Measurements from ENCODE around the gene CYP27B1.

CYP27B1 gene

GRCh38 chr12:57735952-57736740, 30.7 kb downstream of the CYP27B1 start:
- peak; percentile 60 for DNase-seq (ENCODE audit: low read depth)

GRCh38 chr12:57735198-57735855, 31.6 kb downstream of the CYP27B1 start:
- peak; percentile 35 for DNase-seq (ENCODE audit: low read depth)

DNA sequence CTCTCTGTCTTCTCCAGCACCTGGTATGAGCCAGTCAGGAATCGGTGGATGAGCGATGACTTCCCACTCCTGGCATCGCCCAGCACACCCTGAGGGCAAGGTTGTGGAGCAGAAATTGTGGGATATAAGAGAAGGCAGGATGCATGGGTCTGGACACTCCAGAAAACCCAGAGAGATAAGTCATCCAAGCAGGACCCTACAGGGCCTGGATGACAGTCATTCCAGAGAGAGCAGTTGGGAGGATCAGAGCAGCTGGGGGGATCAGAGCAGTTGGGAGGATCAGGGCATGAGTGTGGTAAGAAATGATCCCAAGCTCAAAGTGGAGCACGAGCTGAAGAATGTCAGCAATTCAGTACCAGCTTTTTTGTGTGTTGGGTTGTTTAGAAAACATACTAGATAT, 32.3 kb downstream of the CYP27B1 start:
- DNase-seq (ENCODE audit: low read depth) = peak; percentile 77

DNA sequence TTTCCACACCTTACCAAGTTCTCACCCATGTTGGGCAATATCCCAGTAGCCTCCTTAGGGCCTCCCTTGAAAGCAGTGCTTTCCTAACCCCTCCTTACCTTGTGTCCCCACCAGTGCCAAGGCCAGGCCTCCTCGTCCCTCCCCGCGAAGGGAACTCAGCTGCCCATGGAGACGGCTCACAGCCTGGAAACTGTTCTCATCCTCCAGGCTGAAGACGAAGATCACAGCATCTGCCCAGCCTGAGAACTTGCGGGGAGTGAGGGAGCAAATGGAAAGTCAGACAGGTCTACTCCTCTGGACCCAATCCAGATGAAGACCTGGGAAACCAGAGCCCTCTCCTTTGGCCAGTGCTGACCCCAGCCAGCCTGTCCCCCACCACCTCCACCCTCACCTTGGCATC, 33.0 kb downstream of the CYP27B1 start:
- no peak for DNase-seq (ENCODE audit: low read depth)

DNA sequence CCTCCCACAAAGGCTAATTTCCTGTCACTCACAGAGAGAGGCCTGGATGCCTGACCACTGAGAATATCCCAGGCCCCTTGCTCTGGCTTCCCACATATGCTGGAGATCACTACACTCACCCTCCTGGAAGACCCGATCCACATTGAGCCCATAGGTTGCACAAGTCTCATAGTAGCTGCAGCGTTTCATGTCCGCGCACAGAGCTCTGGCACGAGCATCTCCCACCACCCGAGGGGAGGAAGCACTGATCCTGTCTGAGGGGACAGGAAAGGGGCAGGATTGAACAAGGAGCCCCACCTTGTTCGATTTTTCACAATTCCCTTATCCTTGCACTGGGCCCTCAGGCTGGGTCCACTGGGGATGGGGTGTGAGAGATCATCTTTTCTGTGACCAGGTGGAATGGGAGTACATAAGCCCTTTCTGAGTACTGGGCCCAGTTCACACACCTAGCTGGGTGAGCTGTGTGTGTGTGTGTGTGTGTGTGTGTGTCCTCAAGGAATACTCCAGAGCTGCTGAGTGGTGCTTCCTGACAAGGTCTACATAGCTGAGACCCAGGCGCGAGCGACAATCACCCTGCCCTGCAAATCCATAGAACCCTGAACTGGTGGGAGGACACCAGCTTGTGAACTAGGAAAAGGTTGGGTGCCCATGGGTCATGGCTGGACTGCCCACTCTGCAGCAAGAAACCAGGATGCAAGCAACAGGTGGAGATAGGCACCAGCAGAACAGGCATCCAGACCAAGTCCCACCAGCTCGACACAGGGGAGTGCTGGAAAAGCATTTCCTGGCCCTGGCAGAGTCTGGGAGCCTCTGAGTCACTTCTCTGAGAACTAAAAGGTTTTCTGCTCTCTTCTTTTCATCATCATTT, 33.9 kb downstream of the CYP27B1 start:
- no peak for DNase-seq (ENCODE audit: low read depth)

- DNase-seq (ENCODE audit: low read depth) = no peak
Measured at GRCh38 chr12:57732270-57732669, 34.6 kb downstream of the CYP27B1 start.

DNA sequence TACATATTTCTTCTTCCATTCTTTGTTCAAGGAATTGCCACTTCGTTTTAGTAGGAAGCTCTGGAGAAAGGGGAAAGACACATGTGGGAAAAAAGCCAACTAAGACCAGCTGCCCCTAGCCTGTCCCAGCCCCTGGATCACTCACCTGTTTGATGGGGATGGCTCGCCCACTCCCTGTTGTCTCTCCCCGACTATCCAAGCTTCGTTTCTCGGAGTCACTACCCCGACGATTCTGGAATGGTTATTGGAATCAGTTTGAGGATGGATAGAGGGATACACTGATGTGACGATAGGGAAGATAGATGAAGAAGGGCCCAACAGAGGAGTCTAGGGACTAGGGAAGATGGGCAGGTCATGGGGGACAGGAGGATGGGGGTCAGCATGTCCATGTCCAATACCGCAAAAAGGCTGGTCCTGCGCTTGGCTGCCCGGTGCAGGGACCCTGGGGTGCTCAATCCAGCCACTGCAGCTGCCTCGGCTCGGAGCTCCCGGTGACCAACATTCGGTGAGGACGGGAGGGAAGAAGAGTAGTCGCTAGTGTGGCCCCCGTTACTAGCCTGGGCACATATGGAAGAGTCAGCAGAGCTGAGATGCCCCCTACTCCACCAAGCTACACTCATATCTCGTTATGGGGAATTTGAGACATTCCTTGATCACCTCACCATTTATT, 35.3 kb downstream of the CYP27B1 start:
- no peak for DNase-seq (ENCODE audit: low read depth)

DNA sequence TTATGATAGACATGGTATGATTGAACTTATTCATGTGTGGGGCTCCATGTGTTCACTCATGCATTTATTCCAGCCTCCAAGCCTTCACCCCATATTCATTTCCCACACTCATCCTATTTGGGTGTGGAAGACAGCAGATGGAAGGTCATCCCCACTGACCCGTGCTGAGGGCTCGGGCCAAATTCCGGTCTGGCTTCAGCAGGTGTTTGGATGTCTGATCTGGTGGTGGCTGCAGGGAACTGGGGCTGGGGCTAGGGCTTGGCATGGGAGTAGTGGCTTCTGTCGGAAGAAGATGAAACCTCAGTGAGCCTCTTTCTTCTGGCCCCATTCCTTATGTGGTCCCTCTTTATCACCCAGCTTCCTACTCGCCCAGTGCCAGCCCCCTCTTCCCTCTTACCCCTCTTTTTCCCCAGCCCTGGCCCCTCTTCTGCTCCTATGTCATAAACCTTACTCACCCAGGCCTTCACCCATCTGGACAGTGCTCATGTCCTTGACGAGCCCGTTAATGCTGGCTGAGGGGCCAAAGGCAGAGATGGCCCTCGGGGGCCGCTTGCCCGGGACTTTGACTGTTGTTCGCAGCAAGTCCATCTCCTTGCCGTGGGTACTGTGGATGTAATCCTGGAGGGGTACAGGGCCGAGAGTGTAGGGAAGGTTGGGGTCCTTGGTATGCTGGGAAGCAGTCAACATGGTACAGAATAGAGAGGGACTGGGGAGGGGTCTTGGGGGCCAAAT, 36.4 kb downstream of the CYP27B1 start:
- no peak for DNase-seq (ENCODE audit: low read depth)

DNA sequence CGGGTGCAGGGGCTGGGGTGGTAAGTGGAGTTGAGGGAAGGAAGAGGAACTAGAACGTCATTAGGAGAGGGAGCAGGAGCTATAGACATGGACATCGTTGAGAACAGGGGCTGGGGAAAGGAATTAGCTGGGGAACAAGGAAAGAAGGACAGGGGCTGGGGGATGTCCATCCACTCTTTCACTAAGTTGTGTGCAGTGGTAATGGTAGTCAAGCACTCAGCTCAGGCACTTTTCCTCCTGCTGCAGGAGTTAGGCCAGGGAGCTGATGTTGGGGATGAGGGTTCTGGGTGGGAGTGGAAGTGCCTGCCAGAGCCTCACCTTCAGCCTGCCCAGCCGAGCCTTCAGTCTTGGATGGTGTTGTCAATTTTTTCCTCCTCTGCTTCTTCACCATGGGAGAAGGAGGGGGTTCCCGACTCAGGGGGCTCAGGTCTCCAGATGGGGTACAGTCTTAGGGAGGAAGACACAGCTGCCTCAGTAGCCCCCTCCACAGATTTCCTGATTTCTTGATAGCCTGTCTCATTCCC, 37.5 kb downstream of the CYP27B1 start:
- no peak for DNase-seq (ENCODE audit: low read depth)

GRCh38 chr12:57727758-57728395, 39.0 kb downstream of the CYP27B1 start:
- no peak for DNase-seq (ENCODE audit: low read depth)

- peak; percentile 25 for DNase-seq (ENCODE audit: low read depth)
Measured at GRCh38 chr12:57726884-57727757, 39.8 kb downstream of the CYP27B1 start.

GRCh38 chr12:57726151-57726883, 40.6 kb downstream of the CYP27B1 start:
- peak; percentile 90 for DNase-seq (ENCODE audit: low read depth)

GRCh38 chr12:57725851-57726150, 41.1 kb downstream of the CYP27B1 start:
- DNase-seq (ENCODE audit: low read depth) = no peak

DNA sequence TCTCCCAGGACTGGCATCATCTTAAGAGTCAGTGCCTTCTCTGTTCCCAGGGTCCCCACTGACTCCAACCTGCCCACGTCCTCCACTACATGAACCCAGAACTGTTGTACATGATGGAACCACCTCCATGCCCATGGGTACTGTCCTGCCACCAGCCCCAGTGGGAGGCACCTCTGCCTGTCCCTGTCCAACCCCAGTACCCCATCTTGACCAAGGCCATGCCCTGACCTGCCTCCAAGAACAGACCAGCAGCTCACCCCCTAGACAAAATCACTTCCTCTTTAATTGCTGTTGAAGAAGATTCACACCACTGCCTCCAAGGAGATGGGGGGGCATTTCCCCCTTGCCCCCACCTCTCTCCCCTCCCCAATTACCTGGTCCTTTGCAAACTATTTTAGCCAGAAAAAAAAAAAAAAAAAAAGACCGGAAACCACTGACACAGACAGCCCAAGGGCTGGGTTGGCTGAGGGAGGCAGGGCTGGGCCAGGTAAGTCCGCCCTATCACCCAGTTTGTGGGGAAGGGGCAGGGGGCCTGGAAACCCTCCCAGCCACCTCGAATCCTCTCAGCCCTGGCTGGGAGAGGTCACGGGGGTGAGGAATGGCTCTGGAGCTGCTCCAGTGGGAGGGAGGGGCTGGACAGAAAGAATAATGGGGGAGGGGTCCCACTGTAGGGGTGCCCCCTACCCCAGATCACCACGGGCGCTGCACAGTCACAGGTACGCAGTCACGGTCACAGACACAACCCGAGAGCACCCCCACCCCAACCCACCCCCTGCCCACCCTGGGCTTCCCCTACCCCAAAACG, 41.7 kb downstream of the CYP27B1 start:
- no peak for DNase-seq (ENCODE audit: low read depth)

DNA sequence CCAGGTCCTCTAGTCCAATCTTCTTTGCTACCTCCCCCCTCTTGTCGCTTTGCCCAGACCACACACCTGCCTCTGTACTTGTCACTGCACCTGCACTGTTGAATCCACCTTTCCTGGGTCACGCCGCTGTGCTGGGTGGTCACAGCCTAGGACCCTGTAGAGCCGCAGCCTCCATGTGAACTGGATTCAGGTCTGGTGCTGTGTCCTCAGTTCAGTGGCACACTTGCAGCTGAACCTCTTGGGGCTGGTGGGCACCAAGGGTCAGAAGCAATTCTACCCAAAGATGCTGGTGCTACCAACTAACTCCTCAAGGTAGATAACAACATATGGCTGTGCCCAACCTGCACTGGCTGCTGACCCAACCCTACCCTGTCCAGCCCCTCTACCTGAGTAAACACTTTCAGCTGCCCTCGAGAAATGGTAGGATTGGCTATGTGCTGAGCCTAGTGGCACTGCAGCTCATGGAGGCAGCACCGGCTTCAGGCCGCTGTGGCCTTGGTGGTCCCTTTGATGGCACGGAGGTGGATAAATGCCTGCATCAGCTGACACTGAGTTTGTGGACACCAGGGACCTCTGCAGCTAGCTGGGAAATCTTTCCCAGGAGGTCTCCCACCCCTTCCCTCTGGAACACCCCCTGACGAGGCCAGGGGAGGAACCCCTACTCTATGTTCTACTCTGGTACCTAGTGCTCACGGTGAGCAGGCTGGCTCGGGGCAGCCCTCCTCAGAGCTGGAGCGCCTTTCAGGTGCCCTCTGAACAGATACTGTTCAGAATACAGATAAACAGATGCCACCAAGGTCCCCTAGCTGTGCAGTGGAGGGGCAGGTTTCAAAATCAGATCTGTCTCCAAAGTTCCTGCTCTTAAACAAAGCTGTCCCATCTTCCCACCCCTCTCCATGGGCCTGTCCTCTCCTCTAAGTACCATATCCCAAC, 42.6 kb downstream of the CYP27B1 start:
- DNase-seq (ENCODE audit: low read depth) = no peak

DNA sequence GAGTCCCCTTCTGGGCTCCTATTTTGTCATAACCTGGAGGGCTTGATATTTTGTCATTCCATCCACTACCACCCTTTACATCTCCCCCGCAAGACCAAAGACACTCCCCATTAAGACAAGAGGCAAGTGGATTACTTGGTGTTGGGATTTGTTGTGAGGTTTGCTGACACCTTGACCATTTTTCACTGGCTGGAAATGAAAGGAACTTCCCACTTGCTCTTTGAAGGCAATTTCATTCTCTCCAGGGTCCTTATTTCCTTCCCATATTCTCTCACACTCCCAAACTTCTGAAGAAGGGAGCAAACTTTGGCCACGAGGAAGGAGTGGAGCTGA, 43.3 kb downstream of the CYP27B1 start:
- DNase-seq (ENCODE audit: low read depth) = no peak
